IMR-90 (cell line): Measurements from ENCODE around the gene SLX4IP.

Experiments
- BHLHE40 ChIP-seq: fragments of 150-350 bp; IDR thresholded peaks from 2 replicates; pipeline ENCODE4 v1.6.1; 2016; ENCODE audit warnings: mild to moderate bottlenecking, low read depth, low read length
- CEBPB ChIP-seq: IDR thresholded peaks from 2 replicates; pipeline ENCODE4 v1.6.1; 2012; ENCODE audit warnings: low read depth, low read length, improper control_type of control experiment
- CTCF ChIP-seq: conservative IDR thresholded peaks from 2 replicates; pipeline ENCODE4 v1.5.1; 2012; ENCODE audit warnings: mild to moderate bottlenecking, low read depth, low read length, improper control_type of control experiment
- MXI1 ChIP-seq: IDR thresholded peaks from 2 replicates; pipeline ENCODE4 v1.6.1; 2012; ENCODE audit warnings: low read depth, mild to moderate bottlenecking, low read length, moderate library complexity, borderline replicate concordance
- POLR2A ChIP-seq: IDR thresholded peaks from 2 replicates; pipeline ENCODE4 v1.6.1; 2012; ENCODE audit warnings: mild to moderate bottlenecking, low read depth, low read length
- RAD21 ChIP-seq: IDR thresholded peaks from 2 replicates; pipeline ENCODE4 v1.6.1; 2012; ENCODE audit warnings: low read length, improper control_type of control experiment
- RFX5 ChIP-seq: IDR thresholded peaks from 2 replicates; pipeline ENCODE4 v1.8.0; 2012; ENCODE audit warnings: low read depth, mild to moderate bottlenecking, low read length, moderate library complexity
- SMC3 ChIP-seq: fragments of 150-350 bp; IDR thresholded peaks from 2 replicates; pipeline ENCODE4 v1.6.1; 2016; ENCODE audit warnings: low read depth, mild to moderate bottlenecking, antibody characterized with exemption, low read length, moderate library complexity

- no peak for TF ChIP-seq MXI1
- no peak for TF ChIP-seq CTCF
- no peak for TF ChIP-seq POLR2A
- no peak for TF ChIP-seq BHLHE40
- no peak for TF ChIP-seq SMC3
- TF ChIP-seq RAD21: no peak
- no peak for TF ChIP-seq CEBPB
- TF ChIP-seq RFX5: no peak
Observed at GRCh38 chr20:10537850-10538480, 102.9 kb downstream of the SLX4IP start.
